ENCODE data around the gene IL22RA2. TPM values are rescaled to one million over a fixed set of nuclear protein-coding genes. Genes with fewer than 3 reads are reported as not detected.

Gene IL22RA2
- total and polyA plus RNA-seq, 4 donors: 0.05 TPM; not detected in 3

DNA sequence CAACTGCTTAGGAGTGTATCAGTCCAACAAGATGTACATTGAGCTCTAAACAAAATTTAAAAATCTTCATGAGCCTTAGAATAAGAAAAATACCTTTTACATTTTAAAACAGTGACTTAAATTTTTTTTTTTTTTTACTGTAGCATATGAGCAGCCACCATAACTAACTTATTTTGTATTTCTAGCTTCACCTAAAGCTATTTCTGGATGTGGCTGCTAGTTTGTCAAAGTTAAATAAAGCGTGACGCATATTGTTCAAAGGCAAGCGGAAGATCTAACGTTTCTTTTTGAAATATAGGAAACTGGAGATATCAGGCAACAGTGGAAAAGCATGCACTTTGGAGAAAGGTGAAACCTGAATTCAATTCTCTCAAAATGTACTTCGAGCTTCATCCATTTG is 3.3 kb upstream of the IL22RA2 start (continued):
- TF ChIP-seq, protein P1, sequence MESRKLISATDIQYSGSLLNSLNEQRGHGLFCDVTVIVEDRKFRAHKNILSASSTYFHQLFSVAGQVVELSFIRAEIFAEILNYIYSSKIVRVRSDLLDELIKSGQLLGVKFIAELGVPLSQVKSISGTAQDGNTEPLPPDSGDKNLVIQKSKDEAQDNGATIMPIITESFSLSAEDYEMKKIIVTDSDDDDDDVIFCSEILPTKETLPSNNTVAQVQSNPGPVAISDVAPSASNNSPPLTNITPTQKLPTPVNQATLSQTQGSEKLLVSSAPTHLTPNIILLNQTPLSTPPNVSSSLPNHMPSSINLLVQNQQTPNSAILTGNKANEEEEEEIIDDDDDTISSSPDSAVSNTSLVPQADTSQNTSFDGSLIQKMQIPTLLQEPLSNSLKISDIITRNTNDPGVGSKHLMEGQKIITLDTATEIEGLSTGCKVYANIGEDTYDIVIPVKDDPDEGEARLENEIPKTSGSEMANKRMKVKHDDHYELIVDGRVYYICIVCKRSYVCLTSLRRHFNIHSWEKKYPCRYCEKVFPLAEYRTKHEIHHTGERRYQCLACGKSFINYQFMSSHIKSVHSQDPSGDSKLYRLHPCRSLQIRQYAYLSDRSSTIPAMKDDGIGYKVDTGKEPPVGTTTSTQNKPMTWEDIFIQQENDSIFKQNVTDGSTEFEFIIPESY (IDR thresholded peaks at IDR 0.05): no peak
- TF ChIP-seq FOXA2 (IDR thresholded peaks at IDR 0.05) (no peak), EGR1 (IDR thresholded peaks at IDR 0.05; ENCODE audit: low read depth in 2 of 2) (no peak), TAF1 (conservative IDR thresholded peaks at IDR 0.05) (no peak), RXRA (IDR thresholded peaks at IDR 0.05) (no peak), JUND (IDR thresholded peaks at IDR 0.05) (no peak)

DNA sequence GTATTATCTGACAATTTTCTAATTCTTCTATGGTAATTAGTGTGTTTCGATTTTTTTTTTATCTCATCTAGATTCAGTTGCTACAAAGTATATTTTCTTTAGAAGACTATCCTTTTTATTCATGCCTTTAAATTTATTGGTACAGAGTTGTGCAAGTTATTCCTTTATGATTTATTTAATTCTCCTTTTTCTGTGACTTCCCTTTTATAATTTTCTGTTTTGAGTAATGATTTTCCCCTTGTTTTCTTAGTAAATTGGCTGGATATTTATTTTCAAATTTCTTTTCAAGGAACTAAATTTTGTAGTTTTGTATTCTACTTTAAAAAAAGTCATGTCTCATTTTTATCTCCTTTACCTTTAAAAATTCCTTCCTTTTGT is 2.4 kb upstream of the IL22RA2 start:
- Histone ChIP-seq H3K9me3 (ENCODE audit: control insufficient read depth in 4 of 4, low read length in 3 of 4) (peaks cover 0 to 5% (median under 1%) of the 10 kb centered on the region in 4 donors), H3K36me3 (ENCODE audit: control insufficient read depth in 4 of 4, insufficient read depth in 3 of 4, low read depth in 1 of 4, low read length in 3 of 4) (no peaks in the 10 kb centered on the region), H3K27me3 (ENCODE audit: control insufficient read depth in 4 of 4, insufficient read depth in 4 of 4, low read length in 3 of 4) (no peaks in the 10 kb centered on the region), H3K9ac (ENCODE audit: low read depth in 1 of 2, low read length in 2 of 2) (no peak overlapping the region), H3K4me1 (ENCODE audit: control insufficient read depth in 4 of 4, insufficient read depth in 4 of 4, low read length in 3 of 4) (no peaks in the 10 kb centered on the region), H3K4me3 (ENCODE audit: low read depth in 1 of 3, low read length in 3 of 3) (no peak overlapping the region), H3K27ac (ENCODE audit: low read depth in 1 of 2, low read length in 2 of 2) (no peak overlapping the region)
- DNase-seq (ENCODE audit: low spot score): no peak
- 76% methylated on average over 1 of the region's 1 CpG for WGBS
- TF ChIP-seq, protein P2, sequence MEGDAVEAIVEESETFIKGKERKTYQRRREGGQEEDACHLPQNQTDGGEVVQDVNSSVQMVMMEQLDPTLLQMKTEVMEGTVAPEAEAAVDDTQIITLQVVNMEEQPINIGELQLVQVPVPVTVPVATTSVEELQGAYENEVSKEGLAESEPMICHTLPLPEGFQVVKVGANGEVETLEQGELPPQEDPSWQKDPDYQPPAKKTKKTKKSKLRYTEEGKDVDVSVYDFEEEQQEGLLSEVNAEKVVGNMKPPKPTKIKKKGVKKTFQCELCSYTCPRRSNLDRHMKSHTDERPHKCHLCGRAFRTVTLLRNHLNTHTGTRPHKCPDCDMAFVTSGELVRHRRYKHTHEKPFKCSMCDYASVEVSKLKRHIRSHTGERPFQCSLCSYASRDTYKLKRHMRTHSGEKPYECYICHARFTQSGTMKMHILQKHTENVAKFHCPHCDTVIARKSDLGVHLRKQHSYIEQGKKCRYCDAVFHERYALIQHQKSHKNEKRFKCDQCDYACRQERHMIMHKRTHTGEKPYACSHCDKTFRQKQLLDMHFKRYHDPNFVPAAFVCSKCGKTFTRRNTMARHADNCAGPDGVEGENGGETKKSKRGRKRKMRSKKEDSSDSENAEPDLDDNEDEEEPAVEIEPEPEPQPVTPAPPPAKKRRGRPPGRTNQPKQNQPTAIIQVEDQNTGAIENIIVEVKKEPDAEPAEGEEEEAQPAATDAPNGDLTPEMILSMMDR (IDR thresholded peaks at IDR 0.05; ENCODE audit: low read depth, low read length, missing input control): no peak
- TF ChIP-seq JUND (IDR thresholded peaks at IDR 0.05) (no peak), GABPA (IDR thresholded peaks at IDR 0.05 in 1 of 2, conservative IDR thresholded peaks at IDR 0.05 in 1 of 2) (no peak), SP1 (IDR thresholded peaks at IDR 0.05) (no peak), FOXA1 (IDR thresholded peaks at IDR 0.05) (no peak), FOXA2 (IDR thresholded peaks at IDR 0.05) (no peak), NR2F2 (IDR thresholded peaks at IDR 0.05) (no peak), RXRA (IDR thresholded peaks at IDR 0.05) (no peak), HNF4A (conservative IDR thresholded peaks at IDR 0.05) (no peak), YY1 (IDR thresholded peaks at IDR 0.05) (no peak), EGR1 (IDR thresholded peaks at IDR 0.05; ENCODE audit: low read depth in 2 of 2) (no peak), TAF1 (conservative IDR thresholded peaks at IDR 0.05) (no peak), RAD21 (IDR thresholded peaks at IDR 0.05) (no peak), HNF4G (IDR thresholded peaks at IDR 0.05) (no peak)
- TF ChIP-seq, protein P1 (IDR thresholded peaks at IDR 0.05): no peak
- TF ChIP-seq, protein P3, sequence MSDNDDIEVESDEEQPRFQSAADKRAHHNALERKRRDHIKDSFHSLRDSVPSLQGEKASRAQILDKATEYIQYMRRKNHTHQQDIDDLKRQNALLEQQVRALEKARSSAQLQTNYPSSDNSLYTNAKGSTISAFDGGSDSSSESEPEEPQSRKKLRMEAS (IDR thresholded peaks at IDR 0.05): no peak
